ENCODE results near the gene RNH1.

DNA sequence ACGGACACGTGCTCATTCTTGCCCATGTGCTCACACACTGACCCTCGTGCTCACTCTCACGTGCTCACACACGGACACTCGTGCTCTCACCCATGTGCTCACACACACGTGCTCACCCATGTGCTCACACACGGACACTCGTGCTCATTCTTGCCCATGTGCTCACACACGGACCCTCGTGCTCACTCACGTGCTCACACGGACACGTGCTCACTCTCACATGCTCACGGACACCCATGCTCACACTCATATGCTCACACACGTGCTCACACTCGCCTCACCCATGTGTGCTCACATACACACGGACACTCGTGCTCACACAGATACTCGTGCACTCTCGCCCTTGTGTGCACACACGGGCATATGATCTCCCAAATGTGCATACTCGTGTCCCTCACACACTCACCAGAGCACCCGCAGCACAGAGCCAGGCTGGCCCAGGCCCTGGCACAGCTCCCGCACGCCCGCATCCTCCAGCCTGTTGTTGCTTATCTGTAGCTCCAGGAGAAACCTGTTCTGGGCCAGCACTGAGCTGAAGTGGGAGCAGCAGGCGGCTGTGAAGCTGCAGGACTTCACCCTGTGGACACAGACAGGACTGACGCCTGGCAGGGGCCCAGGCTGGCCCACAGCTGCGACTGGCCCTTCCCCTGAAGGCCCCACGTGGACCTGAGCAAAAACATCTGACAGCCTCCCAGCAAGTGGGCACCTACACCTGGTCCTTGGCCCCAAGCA is 9.3 kb downstream of the RNH1 start:
- TF ChIP-seq, protein P1, sequence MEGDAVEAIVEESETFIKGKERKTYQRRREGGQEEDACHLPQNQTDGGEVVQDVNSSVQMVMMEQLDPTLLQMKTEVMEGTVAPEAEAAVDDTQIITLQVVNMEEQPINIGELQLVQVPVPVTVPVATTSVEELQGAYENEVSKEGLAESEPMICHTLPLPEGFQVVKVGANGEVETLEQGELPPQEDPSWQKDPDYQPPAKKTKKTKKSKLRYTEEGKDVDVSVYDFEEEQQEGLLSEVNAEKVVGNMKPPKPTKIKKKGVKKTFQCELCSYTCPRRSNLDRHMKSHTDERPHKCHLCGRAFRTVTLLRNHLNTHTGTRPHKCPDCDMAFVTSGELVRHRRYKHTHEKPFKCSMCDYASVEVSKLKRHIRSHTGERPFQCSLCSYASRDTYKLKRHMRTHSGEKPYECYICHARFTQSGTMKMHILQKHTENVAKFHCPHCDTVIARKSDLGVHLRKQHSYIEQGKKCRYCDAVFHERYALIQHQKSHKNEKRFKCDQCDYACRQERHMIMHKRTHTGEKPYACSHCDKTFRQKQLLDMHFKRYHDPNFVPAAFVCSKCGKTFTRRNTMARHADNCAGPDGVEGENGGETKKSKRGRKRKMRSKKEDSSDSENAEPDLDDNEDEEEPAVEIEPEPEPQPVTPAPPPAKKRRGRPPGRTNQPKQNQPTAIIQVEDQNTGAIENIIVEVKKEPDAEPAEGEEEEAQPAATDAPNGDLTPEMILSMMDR (IDR thresholded peaks at IDR 0.05; ENCODE audit: low read length): no peak
- TF ChIP-seq EZH2 (optimal IDR thresholded peaks at IDR 0.05; ENCODE audit: low read depth, low read length) (no peak), EZH2phosphoT487 (IDR thresholded peaks at IDR 0.05; ENCODE audit: low read length) (no peak)
